C4-2B (cell line): ENCODE results near the gene FUT4.

Experiments used
- ZFX ChIP-seq: fragments of 450-650 bp; IDR thresholded peaks from 2 replicates; pipeline ENCODE4 v1.6.1; 2017
- TF ChIP-seq, protein P1 (sequence below): fragments of 450-650 bp; conservative IDR thresholded peaks from 2 replicates; pipeline ENCODE4 v1.5.1; 2017; ENCODE audit warnings: mild to moderate bottlenecking

DNA sequence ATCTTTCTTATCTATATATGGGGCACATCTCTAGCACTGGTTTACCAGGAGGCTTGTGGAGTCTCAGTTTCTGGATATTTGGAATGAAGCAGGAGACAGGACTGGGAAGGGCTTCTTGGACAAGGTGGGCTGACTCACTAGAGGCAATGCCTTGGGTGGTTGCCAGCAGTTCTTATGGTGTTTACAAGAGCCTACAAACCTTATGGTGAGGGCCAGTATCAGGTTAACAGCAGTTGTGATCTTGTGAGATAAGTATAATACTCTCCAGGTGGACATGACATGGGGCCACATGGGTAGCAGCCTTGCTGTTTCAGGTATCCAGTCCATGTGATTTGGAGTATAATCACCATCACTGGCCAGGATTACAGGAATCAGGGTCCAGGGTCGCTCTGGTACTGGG, 10.2 kb downstream of the FUT4 start:
- no peak for TF ChIP-seq ZFX
- TF ChIP-seq, protein P1, sequence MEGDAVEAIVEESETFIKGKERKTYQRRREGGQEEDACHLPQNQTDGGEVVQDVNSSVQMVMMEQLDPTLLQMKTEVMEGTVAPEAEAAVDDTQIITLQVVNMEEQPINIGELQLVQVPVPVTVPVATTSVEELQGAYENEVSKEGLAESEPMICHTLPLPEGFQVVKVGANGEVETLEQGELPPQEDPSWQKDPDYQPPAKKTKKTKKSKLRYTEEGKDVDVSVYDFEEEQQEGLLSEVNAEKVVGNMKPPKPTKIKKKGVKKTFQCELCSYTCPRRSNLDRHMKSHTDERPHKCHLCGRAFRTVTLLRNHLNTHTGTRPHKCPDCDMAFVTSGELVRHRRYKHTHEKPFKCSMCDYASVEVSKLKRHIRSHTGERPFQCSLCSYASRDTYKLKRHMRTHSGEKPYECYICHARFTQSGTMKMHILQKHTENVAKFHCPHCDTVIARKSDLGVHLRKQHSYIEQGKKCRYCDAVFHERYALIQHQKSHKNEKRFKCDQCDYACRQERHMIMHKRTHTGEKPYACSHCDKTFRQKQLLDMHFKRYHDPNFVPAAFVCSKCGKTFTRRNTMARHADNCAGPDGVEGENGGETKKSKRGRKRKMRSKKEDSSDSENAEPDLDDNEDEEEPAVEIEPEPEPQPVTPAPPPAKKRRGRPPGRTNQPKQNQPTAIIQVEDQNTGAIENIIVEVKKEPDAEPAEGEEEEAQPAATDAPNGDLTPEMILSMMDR: no peak
